Large intestine (tissue), 3 donors: ENCODE measurements around the gene PKIB. TPM values are rescaled to one million over a fixed set of nuclear protein-coding genes. Genes with fewer than 3 reads are reported as not detected.

Experiments
- DNase-seq, 2 donors: peaks; one replicate each; pipeline versions ENCODE4 v3.0.0 to v3.0.0-alpha.2; 2013
- H3K27ac ChIP-seq: one replicate; pipeline ENCODE4 v1.5.1; 2013; ENCODE audit warnings: low read length
- H3K27me3 ChIP-seq: 2 replicates; pipeline ENCODE4 v1.6.1; 2013; ENCODE audit warnings: low read length; ENCODE audit not compliant: control insufficient read depth, insufficient read depth
- H3K36me3 ChIP-seq: 2 replicates; pipeline ENCODE4 v1.6.1; 2013; ENCODE audit warnings: low read length; ENCODE audit not compliant: control insufficient read depth, insufficient read depth
- H3K4me1 ChIP-seq: one replicate; pipeline ENCODE4 v1.6.1; 2013; ENCODE audit warnings: low read length; ENCODE audit not compliant: control insufficient read depth, insufficient read depth
- H3K4me3 ChIP-seq: one replicate; pipeline ENCODE4 v1.5.1; 2013; ENCODE audit warnings: low read length
- H3K9me3 ChIP-seq: one replicate; pipeline ENCODE4 v1.6.1; 2013; ENCODE audit warnings: mild to moderate bottlenecking, low read depth, low read length, moderate library complexity; ENCODE audit not compliant: control insufficient read depth
- WGBS: methylation state at CpG from one replicate; pipeline ENCODE4 v1.1.5; 2013; ENCODE audit warnings: low lambda C conversion rate; ENCODE audit not compliant: insufficient coverage; 5-methylcytosine and 5-hydroxymethylcytosine counted together
- polyA plus RNA-seq: library from polyadenylated mRNA; unstranded; fragments of 120-200 nt; gene quantifications from one replicate; pipeline ENCODE4 v1.2.1, GENCODE V29; 2013

The PKIB gene
- polyA plus RNA-seq, 1 donor, result 30.3 TPM

GRCh38 chr6:122657601-122658000 is 47.4 kb downstream of the PKIB start:
- Histone ChIP-seq H3K27ac (peak overlapping the region; percentile 45), H3K4me1 (peaks cover 18% of the 10 kb centered on the region), H3K9me3 (no peaks in the 10 kb centered on the region), H3K27me3 (no peaks in the 10 kb centered on the region), H3K36me3 (no peaks in the 10 kb centered on the region), H3K4me3 (no peak overlapping the region)
- 33% methylated on average over 1 of the region's 1 CpG for WGBS
- DNase-seq, result no peak

GRCh38 chr6:122660296-122660695 is 50.1 kb downstream of the PKIB start:
- no peak overlapping the region for H3K4me3 ChIP-seq
- WGBS, result no CpG with 5 or more reads among the region's 3 CpGs
- no peak for DNase-seq
- no peak overlapping the region for H3K27ac ChIP-seq
- H3K4me1 ChIP-seq, result peaks cover 2% of the 10 kb centered on the region
- no peaks in the 10 kb centered on the region for H3K36me3 ChIP-seq
- no peaks in the 10 kb centered on the region for H3K27me3 ChIP-seq
- H3K9me3 ChIP-seq, result no peaks in the 10 kb centered on the region

GRCh38 chr6:122663981-122664380 is 53.8 kb downstream of the PKIB start:
- Histone ChIP-seq H3K36me3 (no peaks in the 10 kb centered on the region), H3K27ac (no peak overlapping the region), H3K4me1 (no peaks in the 10 kb centered on the region), H3K27me3 (no peaks in the 10 kb centered on the region), H3K4me3 (no peak overlapping the region), H3K9me3 (no peaks in the 10 kb centered on the region)
- no peak for DNase-seq

- Histone ChIP-seq H3K4me3 (no peak overlapping the region), H3K27ac (no peak overlapping the region), H3K4me1 (peaks cover 6% of the 10 kb centered on the region), H3K9me3 (no peaks in the 10 kb centered on the region), H3K36me3 (no peaks in the 10 kb centered on the region), H3K27me3 (no peaks in the 10 kb centered on the region)
- 67% methylated on average over 1 of the region's 4 CpGs for WGBS
- DNase-seq, result no peak
Measured at GRCh38 chr6:122665929-122666328, 55.7 kb downstream of the PKIB start.

- Histone ChIP-seq H3K27ac (no peak overlapping the region), H3K36me3 (no peaks in the 10 kb centered on the region), H3K9me3 (no peaks in the 10 kb centered on the region), H3K4me3 (no peak overlapping the region), H3K27me3 (no peaks in the 10 kb centered on the region), H3K4me1 (peaks cover 6% of the 10 kb centered on the region)
- no CpG with 5 or more reads among the region's 2 CpGs for WGBS
- DNase-seq, result no peak
Measured at GRCh38 chr6:122666418-122666817, 56.2 kb downstream of the PKIB start.

GRCh38 chr6:122669418-122669817 is 59.2 kb downstream of the PKIB start:
- 25% methylated on average over 1 of the region's 2 CpGs for WGBS
- Histone ChIP-seq H3K4me3 (no peak overlapping the region), H3K27ac (no peak overlapping the region), H3K27me3 (no peaks in the 10 kb centered on the region), H3K4me1 (peaks cover 23% of the 10 kb centered on the region), H3K36me3 (no peaks in the 10 kb centered on the region), H3K9me3 (no peaks in the 10 kb centered on the region)
- no peak for DNase-seq

GRCh38 chr6:122669868-122670267 is 59.7 kb downstream of the PKIB start:
- Histone ChIP-seq H3K4me3 (no peak overlapping the region), H3K36me3 (no peaks in the 10 kb centered on the region)
- 83% methylated on average over 1 of the region's 3 CpGs for WGBS

GRCh38 chr6:122671251-122671650 is 61.0 kb downstream of the PKIB start:
- H3K4me1 ChIP-seq, result peaks cover 27% of the 10 kb centered on the region
- no peaks in the 10 kb centered on the region for H3K36me3 ChIP-seq
- H3K4me3 ChIP-seq, result no peak overlapping the region
- H3K9me3 ChIP-seq, result no peaks in the 10 kb centered on the region
- no CpG with 5 or more reads among the region's 2 CpGs for WGBS
- DNase-seq, result peak; percentile 89 to 93
- no peaks in the 10 kb centered on the region for H3K27me3 ChIP-seq
- peak overlapping the region; percentile 46 for H3K27ac ChIP-seq

More at GRCh38 chr6:122669868-122670267, 59.7 kb downstream of the PKIB start:
- Histone ChIP-seq H3K9me3 (no peaks in the 10 kb centered on the region), H3K27me3 (no peaks in the 10 kb centered on the region), H3K27ac (no peak overlapping the region), H3K4me1 (peaks cover 27% of the 10 kb centered on the region)
- no peak for DNase-seq

GRCh38 chr6:122673343-122673961 is 63.2 kb downstream of the PKIB start:
- H3K4me1 ChIP-seq, result peaks cover 29% of the 10 kb centered on the region
- peak overlapping the region; percentile 83 for H3K27ac ChIP-seq
- no CpG with 5 or more reads among the region's 1 CpG for WGBS
- no peak overlapping the region for H3K4me3 ChIP-seq
- H3K27me3 ChIP-seq, result no peaks in the 10 kb centered on the region
- no peaks in the 10 kb centered on the region for H3K36me3 ChIP-seq
- peak; percentile 75 to 90 for DNase-seq
- H3K9me3 ChIP-seq, result no peaks in the 10 kb centered on the region

GRCh38 chr6:122676146-122676545 is 65.9 kb downstream of the PKIB start:
- Histone ChIP-seq H3K9me3 (no peaks in the 10 kb centered on the region), H3K27me3 (no peaks in the 10 kb centered on the region), H3K4me1 (peaks cover 23% of the 10 kb centered on the region), H3K27ac (no peak overlapping the region), H3K4me3 (no peak overlapping the region), H3K36me3 (no peaks in the 10 kb centered on the region)
- no CpG with 5 or more reads among the region's 1 CpG for WGBS
- no peak for DNase-seq

- WGBS, result 60% methylated on average over 1 of the region's 2 CpGs
- no peaks in the 10 kb centered on the region for H3K27me3 ChIP-seq
- no peak for DNase-seq
Measured at GRCh38 chr6:122676688-122677087, 66.5 kb downstream of the PKIB start.

More at GRCh38 chr6:122676688-122677087, 66.5 kb downstream of the PKIB start:
- Histone ChIP-seq H3K27ac (no peak overlapping the region), H3K9me3 (no peaks in the 10 kb centered on the region), H3K36me3 (no peaks in the 10 kb centered on the region), H3K4me1 (peaks cover 21% of the 10 kb centered on the region), H3K4me3 (no peak overlapping the region)
